GM18909 (cell line): Measurements from ENCODE around the gene KRT31.
"Not testable (repeated sequence)": the region's sequence is repeated elsewhere in the genome, so short reads cannot be mapped to it uniquely, and the experiment has no call there.

Source experiments
- ATAC-seq: cut with Tn5 transposase; IDR thresholded peaks from one replicate; pipeline ENCODE4 v1.9.1; 2021; ENCODE audit warnings: mild to moderate bottlenecking; ENCODE audit not compliant: unreplicated experiment, poor library complexity

Gene KRT31

GRCh38 chr17:41418116-41418860 is 20.9 kb upstream of the KRT31 start:
- no peak for ATAC-seq

DNA sequence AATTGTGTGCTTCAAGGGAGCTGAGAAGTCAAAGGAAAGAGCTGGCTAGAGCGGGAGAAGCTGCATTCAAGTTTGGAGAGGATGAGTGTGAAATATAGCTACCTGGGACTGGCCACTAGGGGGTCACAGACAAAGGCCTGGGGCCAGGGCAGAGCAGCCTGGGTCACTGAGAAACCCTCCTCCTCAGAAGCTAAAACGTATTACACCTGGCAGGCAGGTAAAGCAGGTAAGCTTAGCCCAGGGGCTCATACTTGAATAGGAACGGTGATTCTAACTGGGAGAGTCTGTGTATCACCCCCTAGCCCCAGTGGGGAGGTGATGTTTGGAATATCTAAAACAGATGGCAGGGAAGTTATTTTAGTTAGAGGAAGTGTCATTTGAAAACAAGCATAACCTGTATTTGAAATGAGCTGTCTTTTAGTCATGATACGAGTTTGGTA is 20.2 kb upstream of the KRT31 start:
- ATAC-seq = no peak

GRCh38 chr17:41417127-41417526 is 19.7 kb upstream of the KRT31 start:
- ATAC-seq = no peak

GRCh38 chr17:41416479-41416878 is 19.1 kb upstream of the KRT31 start:
- ATAC-seq = no peak

DNA sequence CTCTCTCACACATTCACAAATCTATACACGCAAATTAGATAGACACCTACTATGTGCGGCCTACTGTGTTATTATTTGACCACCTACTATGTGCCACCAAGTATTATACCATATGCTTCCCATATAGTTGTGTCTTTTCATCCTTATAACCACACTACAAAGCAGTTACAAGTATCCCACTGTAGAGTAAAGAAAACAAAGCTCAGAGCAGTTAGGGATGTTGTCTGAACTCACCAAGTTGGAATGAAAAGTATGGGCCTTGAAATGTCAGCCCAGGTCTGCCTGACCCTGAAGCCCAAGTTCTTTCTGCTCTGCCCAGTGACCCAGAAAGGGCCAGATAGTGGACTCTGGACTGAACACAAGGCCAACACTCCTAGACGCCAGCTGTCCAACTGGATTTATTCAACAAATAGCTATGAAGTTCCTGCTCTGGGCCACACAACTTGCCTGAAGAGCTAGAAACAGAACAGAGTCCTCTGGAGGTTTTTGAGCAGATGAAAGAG is 18.5 kb upstream of the KRT31 start:
- no peak for ATAC-seq

DNA sequence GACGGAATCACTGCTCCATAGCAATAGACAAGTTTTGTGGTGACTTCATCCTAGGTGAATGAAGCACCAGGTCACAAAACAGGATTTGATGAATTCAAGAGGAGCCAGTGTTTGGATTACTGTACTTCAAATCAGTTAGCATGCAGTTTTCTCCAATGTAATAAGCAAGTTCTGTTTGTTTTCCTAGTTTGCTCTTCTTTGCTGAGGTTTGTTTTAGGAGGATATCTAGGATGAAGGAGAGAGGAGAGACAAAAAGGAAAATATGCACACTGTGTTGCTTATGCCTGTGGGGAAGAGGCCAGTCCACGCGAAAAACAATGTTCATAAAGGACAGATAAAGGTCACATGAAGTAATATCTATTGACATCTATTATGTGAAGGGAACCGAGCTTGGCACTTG is 18.0 kb upstream of the KRT31 start:
- no peak for ATAC-seq

DNA sequence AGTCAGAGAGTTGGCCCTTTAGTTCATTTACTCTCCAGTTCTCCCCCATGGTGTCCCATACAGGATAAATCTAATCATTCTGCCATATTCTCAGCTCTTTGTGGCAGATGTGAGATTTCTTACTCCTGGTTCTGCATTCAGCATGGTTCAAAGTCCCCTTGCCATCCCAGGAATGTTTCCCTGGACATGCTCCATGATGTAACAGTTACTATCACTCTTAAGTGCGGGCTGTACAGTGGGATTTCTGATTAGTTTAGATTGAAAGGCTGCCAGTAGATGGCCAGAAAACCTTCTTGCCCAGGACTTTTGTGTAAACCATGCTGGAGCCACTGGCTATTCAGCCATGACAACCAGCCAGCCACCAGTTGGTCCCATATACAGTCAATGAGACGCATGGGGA is 16.6 kb upstream of the KRT31 start:
- no peak for ATAC-seq

GRCh38 chr17:41413353-41413957 is 16.0 kb upstream of the KRT31 start:
- no peak for ATAC-seq

GRCh38 chr17:41411072-41411840 is 13.8 kb upstream of the KRT31 start:
- ATAC-seq = no peak

GRCh38 chr17:41407226-41407625 is 9.8 kb upstream of the KRT31 start:
- no peak for ATAC-seq

DNA sequence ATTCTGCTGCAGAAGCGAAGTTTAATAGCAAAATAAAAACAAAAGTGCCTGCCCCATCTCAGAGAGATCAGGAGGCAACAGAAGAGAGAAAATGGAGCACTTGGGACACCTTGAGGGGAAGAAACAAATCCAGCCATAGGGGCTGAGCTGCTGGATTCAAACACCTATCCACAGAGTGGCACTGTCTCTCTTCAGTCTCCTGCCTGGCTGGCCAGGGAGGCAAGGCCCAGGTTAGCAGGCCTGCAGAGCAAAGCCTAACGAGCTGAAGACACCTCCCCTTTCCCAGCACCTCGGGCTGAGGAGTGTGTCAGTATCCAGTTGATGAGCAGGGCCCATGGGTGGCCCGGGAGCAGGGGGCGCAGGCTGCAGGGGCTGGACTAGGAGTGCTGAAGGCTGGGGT is 8.8 kb upstream of the KRT31 start:
- no peak for ATAC-seq

- ATAC-seq = no peak
Measured at GRCh38 chr17:41404024-41404671, 6.7 kb upstream of the KRT31 start.

GRCh38 chr17:41403404-41404023 is 6.1 kb upstream of the KRT31 start:
- ATAC-seq = no peak

GRCh38 chr17:41402161-41402560 is 4.8 kb upstream of the KRT31 start:
- no peak for ATAC-seq

DNA sequence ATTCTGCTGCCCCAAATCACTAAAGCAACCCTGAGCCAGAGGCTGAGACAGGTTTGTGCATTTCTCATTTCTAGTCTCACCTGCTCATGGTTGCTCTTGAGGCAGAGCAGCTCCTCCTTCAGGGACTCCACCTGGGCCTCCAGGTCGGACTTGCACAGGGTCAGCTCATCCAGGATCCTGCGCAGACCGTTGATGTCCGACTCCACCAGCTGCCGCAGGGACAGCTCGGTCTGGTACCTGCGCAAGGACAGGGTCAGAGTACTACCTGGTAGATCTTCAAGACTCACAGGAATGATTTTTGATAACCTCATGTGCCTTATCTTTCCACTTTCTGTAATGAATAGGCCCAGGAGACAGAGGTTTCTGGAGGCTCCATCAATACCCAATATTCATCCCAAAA is 1.1 kb downstream of the KRT31 start:
- no peak for ATAC-seq

GRCh38 chr17:41395611-41396010 is 1.8 kb downstream of the KRT31 start:
- no peak for ATAC-seq

- not testable (repeated sequence) for ATAC-seq
Measured at GRCh38 chr17:41395044-41395443, 2.4 kb downstream of the KRT31 start.

GRCh38 chr17:41394254-41394996 is 3.0 kb downstream of the KRT31 start:
- no peak for ATAC-seq

DNA sequence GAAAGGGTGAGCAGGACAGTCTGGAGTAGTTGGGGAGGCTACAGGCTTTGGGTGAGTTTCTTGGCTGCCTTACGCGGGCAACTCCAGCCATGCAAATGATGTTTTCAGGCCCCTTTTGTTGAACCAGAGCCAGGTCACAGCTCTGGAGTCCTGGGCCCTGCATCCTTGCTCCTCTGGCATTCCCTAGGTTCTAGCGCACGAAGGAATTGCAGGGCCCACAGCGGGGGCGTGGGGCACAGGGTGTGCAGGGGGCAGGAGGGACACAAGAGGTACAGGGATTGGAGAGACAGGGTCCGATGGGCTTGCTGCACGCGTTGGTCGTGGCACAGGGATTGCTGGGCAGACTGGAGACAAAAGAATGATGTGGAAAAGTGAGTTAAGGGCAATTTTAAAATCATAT is 3.6 kb downstream of the KRT31 start:
- ATAC-seq = no peak

DNA sequence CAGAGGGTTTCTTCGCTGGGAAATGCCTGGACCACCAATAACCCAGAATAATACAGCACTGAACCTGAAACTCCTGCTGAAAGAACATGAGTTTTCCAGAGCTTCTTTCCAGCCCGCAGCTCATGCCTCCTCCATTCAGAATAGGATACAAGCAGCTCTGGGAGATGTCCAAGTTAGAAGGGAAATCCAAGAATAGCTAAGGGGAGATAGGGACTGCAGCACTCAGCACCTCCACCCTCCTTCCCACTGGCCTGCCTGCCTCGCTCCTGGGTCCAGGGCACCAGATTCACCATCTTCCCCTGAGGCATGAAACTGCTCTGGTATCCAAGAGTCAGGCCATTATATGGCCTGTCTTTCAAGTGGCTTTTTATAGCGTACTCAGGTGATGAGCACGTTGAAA is 4.1 kb downstream of the KRT31 start:
- no peak for ATAC-seq
